Forelimb muscle (tissue), 1 donor: Measurements from ENCODE around the gene IRF4. TPM values are rescaled to one million over a fixed set of nuclear protein-coding genes. Genes with fewer than 3 reads are reported as not detected.

Source experiments
- DNase-seq: peaks from one replicate; pipeline ENCODE4 v3.0.0-alpha.2; 2013; ENCODE audit warnings: low read depth
- polyA plus RNA-seq: library from polyadenylated mRNA; unstranded; fragments of 120-200 nt; gene quantifications from one replicate; pipeline ENCODE4 v1.2.1, GENCODE V29; 2013; ENCODE audit not compliant: insufficient read length

IRF4 gene
- polyA plus RNA-seq, 1 donor, result 0.65 TPM

DNA sequence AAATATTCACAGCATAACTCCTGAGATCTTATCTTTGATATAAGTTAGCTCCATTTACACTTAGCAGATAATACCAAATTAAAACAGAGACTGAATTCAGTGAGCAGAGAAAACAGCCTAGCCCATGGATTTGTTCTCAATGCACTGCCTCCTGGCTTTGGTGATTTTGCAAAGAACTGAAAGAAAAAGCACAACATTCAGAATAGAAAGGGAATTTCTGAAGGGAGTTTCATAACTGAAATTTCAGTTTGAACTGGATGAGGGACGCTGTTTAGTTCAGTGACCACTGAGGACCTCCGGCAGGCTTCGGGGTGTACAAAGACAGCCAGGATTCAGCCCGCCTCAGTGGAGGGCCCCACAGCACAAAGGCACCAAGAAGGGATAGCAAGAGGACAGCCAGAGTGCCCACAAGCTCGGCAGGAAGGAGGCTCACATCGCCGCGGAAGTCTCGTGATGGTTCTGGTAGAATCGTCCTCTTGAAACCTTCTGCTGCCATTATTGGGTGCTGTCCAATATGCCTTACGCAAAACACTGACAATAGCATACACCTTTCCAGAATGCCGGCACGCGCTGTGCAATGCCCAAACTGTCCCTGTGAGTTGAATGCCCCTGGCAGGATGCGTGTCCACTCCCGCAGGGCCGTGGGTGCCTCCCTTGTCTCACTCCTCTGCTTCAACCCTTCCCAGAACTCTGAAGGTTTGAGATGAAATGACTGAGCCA, 9.7 kb upstream of the IRF4 start:
- no peak for DNase-seq

GRCh38 chr6:382883-383810, 8.4 kb upstream of the IRF4 start:
- no peak for DNase-seq

DNA sequence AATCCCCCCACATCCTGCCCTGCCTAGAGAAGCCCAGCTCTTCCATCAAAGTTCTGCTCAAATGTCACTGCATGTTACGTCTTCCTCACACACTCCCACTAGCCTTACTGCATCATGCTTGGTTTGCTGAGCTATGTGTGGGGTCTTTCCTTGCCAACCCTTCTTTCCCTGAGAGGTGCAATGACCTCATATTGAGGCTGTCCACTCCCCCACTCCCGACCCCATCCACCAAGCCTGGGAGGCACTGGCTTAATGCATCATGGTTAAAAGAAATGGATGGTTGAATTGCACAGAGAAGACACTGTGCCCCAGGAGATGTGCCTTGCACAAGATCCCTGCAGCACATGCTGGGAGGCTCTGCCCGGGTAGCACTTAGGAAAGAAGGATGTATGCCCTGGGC, 7.7 kb upstream of the IRF4 start:
- DNase-seq, result no peak

DNA sequence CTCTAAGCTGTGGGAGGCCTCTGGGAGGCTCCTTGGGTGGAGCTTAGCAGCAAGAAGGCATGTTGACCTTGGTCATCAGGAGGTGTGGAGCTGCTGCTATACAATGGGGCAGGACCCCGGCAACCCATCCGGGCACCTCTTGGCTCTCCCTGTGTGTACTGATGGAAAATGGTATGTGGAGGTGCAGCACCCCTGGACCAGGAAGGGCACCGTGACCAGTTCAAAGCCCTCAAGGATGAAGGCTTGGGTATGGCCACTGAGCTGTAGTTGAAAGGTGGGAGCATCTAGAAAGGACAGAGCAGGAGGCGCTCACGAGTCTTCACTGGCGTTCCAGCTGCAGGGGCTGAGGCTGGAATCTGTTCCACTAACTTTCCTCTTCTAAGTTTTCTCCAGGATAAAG, 6.7 kb upstream of the IRF4 start:
- no peak for DNase-seq

DNA sequence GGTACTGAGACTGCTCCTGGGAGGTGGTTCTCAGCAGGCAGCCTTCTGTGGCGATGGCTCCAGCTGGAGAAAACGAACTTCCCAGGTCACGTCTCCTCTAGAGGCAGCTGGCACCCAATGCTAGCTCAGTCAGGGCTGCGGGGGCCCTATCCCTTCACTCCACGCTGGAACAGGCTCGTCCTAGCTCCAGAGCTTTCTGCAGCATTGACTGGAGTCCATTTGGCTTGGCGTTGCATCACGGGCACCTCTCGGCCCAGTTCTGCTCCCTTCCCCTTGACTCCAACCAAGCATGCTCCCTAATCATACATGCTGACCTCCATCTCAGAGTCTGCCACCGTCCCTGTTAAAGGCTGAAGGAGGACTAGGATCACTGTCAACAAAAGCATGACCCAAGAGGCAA, 5.9 kb upstream of the IRF4 start:
- no peak for DNase-seq

GRCh38 chr6:386688-387266, 4.8 kb upstream of the IRF4 start:
- DNase-seq, result no peak

- DNase-seq, result no peak
Measured at GRCh38 chr6:387293-387741, 4.2 kb upstream of the IRF4 start.

DNA sequence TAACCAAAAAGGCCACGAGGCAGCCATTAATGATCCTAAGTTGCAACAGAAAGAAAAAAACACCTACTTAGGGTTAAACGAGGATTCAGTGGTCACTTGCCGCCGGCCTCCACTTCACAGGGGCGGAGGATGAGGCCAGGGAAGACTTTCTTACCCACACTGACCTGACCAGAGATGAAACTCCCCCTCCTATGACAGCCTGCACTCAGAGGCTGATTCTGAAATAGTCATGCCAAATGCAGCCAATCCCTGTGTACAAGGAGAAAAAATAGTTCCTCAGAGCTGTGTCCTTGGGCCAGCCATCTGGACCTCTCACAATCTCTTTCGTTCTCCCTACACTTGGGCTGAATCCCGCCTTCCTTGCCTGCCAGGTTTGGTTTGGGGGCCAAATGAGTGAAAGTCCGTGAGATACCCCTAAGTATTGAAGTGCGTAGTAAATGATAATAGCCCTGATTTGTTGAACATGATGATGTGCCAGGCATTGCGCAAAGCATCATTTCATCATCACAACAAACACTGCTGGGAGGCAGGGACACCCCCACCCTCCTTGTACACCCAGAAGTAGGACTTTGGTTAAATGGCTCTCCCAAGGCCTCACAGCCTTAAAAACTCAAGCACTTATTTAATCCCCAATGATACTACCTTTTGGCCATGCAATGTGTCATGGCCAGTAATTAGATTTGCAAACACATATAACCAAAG, 3.2 kb upstream of the IRF4 start:
- no peak for DNase-seq

- no peak for DNase-seq
Measured at GRCh38 chr6:389143-389542, 2.4 kb upstream of the IRF4 start.

GRCh38 chr6:389622-390021, 1.9 kb upstream of the IRF4 start:
- DNase-seq, result no peak

- no peak for DNase-seq
Measured at GRCh38 chr6:390914-391558, 516 bp upstream of the IRF4 start.

DNA sequence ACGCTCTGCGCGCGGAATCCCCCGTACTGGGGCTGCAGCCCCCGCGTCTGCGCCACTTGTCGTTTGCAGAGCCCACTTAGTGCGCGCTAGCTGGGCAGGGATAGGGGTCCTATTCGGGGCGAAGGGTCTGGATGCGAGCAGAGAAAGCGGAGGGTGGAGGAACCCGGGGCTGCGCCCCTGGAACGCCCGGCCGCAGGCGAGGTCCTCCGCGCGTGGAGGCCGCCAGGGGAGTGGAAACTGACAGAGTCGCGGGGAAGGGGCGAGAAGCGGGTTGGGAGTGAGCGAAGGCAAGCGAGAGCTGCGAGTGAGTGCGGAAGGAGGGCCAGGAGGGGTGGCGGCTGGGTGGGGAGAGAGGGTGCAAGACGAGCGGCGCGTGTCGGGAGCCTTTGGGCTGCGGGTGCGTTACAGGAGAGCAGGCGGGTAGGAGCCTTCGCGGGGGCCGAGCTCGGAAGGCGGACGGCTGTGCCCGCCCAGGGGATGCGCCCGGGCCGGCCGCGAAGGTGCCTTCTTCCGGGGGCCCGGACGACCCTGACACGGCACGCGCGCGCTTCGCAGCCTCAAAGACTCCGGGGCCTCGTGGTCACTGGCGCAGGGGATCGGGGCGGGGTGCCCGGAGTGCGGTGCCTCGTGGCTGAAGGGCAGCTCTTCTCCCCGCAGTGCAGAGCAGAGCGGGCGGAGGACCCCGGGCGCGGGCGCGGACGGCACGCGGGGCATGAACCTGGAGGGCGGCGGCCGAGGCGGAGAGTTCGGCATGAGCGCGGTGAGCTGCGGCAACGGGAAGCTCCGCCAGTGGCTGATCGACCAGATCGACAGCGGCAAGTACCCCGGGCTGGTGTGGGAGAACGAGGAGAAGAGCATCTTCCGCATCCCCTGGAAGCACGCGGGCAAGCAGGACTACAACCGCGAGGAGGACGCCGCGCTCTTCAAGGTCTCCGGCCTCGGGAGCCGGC, 1.2 kb downstream of the IRF4 start:
- DNase-seq, result no peak

DNA sequence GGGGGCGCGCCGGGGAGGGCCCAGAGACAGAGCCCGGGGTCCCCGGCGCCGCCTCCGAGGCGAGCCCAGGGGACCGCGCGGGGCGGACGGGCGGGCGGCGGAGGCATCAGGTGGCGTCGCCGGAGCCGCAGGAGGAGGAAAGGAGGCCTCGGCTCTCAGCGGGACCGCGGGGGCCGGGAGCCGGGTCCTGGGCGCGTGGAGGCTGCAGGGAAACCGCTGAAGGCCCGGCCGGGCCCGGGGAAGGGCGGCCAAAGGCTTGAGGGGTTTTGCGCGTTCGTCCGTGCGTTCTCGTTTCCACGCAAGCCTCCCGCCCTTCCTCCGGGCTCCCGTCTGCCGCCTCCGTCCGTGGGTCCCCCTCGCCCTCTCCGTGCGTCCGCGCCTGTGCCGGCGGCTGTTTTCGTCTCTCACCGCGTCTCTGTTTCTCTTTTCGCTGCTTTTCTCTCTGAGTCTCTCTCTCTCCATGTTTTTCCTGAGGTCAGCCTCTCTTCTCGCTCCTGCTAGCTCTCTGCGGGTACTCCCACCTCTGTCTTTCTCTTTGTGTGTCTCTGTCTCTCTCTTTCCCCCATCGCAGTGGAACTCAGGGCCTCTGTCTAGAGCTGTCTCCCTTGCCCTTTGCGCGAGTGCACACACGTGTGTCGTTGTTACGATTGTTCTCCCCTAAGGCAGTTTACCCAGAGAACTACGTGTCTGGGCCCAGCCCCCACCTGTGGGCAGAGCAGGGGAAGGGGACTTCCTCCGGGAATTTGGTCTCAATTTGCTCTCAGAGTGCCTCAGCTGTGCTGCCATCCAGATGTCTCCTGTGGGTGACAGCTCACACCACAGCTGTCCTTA, 2.1 kb downstream of the IRF4 start:
- no peak for DNase-seq

DNA sequence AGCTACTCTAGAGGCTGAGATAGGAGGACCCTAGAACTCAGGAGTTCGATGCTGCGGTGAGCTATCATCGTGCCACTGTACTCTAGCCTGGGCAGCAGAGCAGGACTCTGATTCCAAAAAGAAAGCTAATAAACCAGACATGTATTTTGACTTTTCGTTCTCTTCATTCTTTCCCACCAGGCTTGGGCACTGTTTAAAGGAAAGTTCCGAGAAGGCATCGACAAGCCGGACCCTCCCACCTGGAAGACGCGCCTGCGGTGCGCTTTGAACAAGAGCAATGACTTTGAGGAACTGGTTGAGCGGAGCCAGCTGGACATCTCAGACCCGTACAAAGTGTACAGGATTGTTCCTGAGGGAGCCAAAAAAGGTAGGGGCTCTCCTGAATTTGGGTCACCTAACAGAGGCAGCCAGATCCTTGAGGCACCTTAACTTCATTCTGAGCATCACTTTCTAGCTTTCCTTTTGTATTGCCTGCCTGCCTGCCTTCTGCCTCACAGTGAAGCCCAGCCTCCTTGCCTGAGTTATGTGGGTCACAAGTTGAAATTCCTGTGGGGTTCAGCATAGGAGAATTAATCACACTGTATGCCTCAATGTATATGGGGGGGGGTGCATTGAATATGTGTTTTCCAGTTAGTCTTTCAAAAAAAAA, 3.2 kb downstream of the IRF4 start:
- DNase-seq, result no peak

DNA sequence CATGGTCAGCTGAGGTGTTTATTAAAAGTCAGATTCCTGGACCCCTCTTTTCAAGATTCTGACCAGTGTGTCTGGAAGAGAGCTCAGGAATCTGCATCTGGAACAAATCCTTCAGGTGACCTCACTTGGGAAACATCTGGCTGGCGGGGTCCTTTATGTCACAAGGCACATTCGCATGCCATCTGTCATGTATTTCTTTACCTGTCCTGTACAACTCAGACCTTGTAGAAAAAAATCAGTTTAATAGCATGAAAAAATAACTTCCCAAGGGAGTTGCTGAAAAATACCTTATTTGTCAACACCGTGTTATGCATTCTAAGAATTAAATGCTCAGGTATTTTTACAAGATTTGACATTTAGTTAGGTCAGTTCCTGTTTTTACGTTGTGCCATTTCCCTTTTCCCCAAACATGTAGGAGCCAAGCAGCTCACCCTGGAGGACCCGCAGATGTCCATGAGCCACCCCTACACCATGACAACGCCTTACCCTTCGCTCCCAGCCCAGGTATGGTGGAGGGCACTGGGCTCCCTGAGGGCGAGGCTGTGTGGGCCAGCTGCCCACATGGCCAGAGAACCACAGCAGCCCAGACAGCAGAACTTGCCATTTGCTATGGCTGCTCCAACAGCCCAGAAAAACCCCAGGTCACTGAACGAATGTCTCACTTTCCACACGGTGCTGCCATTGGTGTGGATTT, 4.0 kb downstream of the IRF4 start:
- DNase-seq, result no peak

DNA sequence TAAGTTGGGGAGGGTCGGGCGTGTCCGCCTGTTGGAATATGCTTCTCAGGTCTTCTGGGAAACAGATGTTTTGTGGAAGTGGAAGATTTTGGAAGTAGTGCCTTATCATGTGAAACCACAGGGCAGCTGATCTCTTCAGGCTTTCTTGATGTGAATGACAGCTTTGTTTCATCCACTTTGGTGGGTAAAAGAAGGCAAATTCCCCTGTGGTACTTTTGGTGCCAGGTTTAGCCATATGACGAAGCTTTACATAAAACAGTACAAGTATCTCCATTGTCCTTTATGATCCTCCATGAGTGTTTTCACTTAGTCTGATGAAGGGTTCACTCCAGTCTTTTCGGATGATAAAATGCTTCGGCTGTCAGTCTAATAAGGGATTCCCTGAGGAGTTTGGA, 4.6 kb downstream of the IRF4 start:
- DNase-seq, result no peak

DNA sequence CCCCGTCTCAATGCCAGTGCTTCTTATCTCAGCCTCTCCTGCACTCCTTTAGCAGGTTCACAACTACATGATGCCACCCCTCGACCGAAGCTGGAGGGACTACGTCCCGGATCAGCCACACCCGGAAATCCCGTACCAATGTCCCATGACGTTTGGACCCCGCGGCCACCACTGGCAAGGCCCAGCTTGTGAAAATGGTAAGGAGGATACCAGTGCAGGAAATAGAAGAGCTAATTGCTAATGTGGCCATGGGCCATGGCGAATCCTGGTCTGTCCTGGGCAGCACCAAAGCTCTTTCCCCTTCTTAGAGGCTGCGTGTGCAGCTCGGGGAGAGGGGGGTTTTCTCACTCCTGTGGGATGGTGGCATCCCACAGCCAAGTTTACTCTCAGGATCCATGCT, 5.5 kb downstream of the IRF4 start:
- DNase-seq, result no peak

GRCh38 chr6:397604-398003, 6.1 kb downstream of the IRF4 start:
- no peak for DNase-seq
